GM19324 (cell line): ENCODE measurements around the gene HIP1R.

Experiments
- ATAC-seq: cut with Tn5 transposase; IDR thresholded peaks from one replicate; pipeline ENCODE4 v1.9.1; 2021; ENCODE audit warnings: mild to moderate bottlenecking, moderate library complexity; ENCODE audit not compliant: unreplicated experiment, low FRiP score

The HIP1R gene

GRCh38 chr12:122827258-122827657 is 8.0 kb upstream of the HIP1R start:
- ATAC-seq, result no peak

- no peak for ATAC-seq
These were observed 4.6 kb upstream of the HIP1R start for GRCh38 chr12:122830517-122831214.

GRCh38 chr12:122834104-122834920 is 945 bp upstream of the HIP1R start:
- ATAC-seq, result no peak

GRCh38 chr12:122835750-122836026 is 431 bp downstream of the HIP1R start:
- ATAC-seq, result no peak

DNA sequence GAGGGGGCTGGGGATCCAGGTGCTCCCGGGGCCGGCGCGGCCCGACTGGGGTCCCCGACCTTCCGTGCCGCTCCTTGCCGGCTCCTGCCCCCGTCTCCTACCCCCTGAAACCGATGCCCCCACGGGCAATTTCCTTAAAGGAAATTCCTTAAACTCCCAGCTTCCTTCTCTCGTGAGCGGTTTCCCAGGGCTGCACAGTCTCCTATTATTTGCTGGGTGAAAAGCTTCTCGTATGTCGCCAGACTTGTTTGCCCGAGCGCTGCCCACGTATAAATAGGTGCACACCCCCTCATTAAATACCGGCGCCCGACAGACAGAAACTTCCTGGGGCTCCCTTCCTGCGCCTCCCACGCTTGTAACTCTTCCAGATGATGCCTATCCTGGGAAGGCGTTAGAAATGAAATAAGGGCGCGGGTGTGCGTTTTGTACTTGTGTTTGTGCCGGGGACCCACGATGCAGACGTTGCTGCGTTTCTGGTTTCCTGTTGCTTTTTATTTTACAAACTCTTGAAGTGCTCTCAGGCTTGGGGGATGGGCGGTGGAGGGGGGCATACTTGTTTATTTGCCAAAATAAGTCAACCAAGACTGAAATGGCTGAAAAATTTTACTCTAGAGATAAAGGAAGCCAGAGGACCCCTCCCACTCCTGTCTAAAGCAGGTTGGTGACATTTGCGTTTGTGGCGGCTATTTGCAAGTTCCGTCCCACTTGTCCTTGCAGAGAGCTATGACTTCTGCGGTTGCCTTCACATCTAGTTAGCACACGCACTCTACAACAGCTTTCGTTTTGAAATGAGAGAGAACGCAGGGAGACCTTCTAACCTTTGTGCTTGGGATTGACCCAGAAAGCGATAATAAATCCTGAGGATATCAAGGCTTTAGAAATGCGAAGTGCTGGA is 1.0 kb downstream of the HIP1R start:
- ATAC-seq, result peak; percentile 52

GRCh38 chr12:122837306-122838265 is 2.3 kb downstream of the HIP1R start:
- no peak for ATAC-seq

DNA sequence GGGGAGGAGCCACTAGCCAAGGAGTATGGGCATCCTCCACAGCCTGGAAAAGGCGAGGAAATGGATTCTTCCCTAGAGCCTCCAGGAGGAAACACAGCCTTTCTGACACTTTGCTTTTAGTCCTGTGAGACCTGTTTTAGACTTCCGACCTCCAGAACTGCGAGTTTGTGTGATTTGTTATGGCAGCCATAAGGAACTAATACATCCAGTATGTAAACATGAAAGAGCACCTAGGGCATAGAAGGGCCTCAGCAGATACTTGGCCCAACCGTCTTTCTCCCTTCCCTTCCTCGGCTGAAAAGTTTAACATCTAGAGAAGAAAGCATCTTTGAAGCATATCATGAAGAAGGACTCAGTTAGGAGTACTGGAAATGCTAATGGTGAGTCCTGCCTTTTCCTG is 3.6 kb downstream of the HIP1R start:
- ATAC-seq, result no peak

- ATAC-seq, result no peak
These were observed 4.8 kb downstream of the HIP1R start for GRCh38 chr12:122839907-122840554.

DNA sequence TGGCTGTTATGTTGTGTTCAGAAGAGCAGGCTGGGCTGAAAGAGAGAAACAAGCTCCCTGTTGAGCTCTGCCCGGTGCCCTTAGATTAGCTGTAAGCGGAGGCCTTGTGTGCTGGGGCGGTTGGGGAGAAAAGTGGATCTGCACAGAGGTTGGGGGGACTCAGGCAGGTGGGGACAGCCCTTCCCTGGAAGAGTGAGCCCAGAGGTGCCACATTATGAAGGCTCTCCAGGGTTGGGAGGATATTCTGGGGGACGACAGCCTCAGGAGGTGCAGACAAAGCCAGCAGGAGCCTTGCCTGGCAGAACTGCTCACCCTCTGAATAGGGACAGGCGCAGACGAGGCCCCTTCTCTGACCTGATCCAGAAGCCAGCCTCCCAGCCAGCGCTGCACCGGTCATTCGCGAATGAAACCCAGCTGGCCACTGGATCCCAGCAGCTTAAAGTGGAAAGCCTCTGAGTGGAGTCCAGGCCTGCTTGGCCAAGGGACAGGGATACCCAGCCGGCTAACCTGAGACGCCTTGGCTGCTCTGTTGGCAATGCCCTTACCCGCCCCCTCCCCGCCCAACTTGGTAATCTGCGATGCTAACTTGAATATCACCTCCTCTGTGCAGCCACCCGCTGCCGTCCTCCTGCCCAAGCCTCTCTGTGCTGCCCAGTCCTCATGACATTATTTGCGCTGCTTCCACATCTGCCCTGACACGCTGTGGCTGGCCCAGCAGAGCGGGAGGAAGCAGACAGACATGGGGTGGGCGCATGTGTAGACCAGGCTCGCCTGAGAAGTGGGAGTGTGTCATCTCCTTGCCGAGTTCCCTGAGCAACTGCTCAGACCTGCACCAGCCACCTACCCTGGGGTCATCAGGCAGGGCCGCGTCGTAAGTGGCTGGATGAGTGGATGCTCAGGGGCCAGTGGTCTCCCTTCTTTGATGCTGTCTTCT is 5.6 kb downstream of the HIP1R start:
- no peak for ATAC-seq

DNA sequence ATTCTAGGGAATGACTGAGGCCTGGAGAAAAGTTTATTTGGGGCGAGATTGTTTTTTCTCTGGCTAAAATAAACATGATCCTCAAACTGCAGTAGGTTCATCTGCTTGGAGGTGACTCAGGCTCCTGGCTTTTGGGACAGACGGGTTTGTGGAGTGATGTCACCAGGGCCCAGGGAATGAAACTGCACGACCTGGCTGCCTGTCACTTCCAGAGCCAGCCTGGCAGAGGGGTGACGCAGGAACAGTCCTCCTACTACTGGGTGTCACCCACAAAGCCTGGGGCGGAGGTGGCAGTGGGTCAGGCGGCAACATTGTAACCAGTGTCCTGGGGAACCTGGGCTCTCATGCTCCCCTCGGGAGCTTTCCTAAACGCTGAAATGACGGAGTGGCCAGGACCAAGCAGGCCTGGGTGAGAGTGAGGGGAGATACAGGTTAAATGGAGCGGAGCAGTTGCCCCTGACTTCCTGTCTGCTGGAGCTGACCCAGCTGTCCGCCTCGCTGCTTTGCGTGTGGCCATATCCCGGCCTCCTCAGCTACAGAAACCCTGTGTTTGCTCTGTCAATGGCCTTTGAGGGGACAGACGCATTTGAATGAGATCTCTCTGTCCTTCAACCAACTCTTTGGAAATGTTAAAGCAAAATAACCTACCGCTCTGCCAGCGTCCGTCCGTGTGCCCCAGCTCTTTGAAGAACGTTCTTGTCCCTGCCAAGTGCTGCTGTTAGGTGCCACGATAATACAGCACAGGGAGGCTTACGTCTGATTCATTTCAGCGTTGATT is 6.5 kb downstream of the HIP1R start:
- ATAC-seq, result no peak

DNA sequence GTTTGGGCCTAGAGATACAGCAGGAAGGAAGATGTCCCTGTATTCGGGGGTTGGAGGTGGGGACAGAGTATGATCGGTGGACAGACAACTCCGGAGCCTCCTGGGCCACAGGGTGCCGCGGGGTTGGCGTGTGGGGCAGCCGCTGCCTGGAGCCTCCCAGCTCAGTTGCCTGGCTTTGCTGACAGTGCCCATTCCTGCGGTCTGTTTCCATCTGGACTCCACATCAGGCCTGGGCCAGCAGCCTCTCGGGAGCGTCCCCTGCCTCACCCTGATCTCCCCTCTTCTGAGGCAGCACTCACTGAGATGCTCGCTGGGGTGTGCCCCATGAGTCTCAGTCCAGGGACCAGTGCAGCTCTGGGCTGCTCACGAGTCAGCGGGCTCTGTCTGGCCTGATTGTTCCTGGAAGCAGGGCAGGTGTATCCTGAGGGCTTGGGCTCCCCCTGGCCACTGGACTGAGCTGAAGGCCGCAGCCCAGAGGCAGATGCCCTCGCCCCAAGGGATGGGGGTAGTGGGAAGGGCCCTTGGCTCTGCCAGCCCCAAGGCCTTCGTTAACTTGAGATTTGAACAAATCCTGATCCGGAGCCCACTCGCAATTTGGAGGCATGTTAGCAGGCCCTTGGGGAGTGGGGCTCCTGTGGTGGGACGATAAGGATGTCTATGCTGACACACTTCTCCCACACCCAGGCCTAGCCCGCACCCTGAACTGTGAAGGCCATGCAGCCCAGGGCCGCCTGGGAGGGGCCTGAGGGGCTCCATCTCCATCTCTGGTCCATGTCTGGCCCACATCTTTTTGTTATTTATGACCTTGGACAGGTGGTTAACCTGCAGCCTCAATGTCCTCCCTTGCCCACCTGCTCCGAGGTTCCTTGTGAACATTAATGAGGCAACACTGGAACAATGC is 7.5 kb downstream of the HIP1R start:
- no peak for ATAC-seq

- ATAC-seq, result no peak
These were observed 8.2 kb downstream of the HIP1R start for GRCh38 chr12:122843455-122843854.

GRCh38 chr12:122844366-122844971 is 9.2 kb downstream of the HIP1R start:
- ATAC-seq, result no peak

- no peak for ATAC-seq
These were observed 10.0 kb downstream of the HIP1R start for GRCh38 chr12:122845041-122845864.

DNA sequence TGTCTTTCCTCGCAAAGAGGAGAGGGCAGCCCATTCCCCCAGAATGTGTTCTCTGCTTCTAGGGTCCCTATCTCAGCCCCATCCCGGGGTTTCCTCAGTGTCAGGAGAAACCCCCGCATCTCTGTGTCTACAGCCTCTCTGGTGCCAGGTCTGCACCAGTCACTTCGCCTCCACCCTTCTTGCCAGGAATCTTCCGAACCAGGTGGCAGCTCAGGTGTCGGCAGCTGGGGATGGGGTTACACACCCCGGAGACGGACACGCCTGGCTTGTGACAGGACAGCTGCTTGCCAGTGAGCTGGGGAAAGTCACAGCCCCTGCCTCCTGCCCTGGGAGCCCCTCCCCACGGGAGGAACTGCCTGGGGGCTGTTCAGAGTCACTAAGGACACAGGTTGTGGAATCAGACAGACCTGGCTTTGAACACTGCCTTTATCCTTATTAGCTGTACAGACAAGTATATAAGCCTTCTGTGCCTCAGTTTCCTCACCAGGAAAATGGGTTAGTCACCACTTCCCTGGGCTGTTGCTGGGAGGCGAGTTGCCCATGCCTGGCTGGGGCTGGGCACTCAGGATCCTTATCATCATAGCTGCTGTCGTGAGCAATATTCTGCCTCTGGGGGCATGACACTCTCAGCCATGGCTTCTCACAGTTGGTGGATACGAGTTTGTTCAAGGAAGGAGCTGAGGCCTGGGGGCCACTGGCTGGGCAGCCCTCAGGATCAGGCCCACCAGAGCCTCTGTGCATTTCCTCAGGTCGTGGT is 10.8 kb downstream of the HIP1R start:
- no peak for ATAC-seq
